Germinal center (tissue), 1 donor: Measurements from ENCODE around the gene BTN2A1.
A peak's percentile ranks its signal among the peaks of the same experiment; 100 is the strongest.

ENCODE experiments used
- DNase-seq: peaks from one replicate; pipeline ENCODE4 v3.0.0; 2012; ENCODE audit warnings: mixed read lengths, low spot score

The BTN2A1 gene

GRCh38 chr6:26468829-26469228 lies 11.1 kb downstream of the BTN2A1 start:
- no peak for DNase-seq

DNA sequence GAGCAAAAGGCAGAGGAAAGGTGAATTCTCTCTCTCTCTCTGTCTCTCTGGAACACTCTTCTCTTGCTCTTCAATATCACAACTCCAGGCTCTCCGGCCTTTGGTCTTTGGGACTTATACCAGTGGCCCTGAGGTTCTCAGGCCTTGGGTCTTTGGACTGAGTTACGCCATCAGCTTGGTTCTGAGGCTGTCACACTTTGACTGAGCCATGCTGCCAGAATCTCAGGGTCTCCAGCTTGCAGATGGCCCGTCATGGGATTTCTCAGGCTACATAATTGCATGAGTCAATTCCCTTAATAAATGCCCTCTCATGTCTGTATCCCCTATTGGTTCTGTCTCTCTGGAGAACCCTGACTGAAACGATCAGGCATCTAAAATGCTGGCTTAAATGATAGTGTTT lies 12.9 kb downstream of the BTN2A1 start:
- no peak for DNase-seq

GRCh38 chr6:26471970-26472369 lies 14.2 kb downstream of the BTN2A1 start:
- no peak for DNase-seq

- no peak for DNase-seq
These were observed 15.0 kb downstream of the BTN2A1 start for GRCh38 chr6:26472549-26473290.

- no peak for DNase-seq
These were observed 15.6 kb downstream of the BTN2A1 start for GRCh38 chr6:26473429-26473757.

GRCh38 chr6:26473758-26474438 lies 16.1 kb downstream of the BTN2A1 start:
- DNase-seq: peak; percentile 87

DNA sequence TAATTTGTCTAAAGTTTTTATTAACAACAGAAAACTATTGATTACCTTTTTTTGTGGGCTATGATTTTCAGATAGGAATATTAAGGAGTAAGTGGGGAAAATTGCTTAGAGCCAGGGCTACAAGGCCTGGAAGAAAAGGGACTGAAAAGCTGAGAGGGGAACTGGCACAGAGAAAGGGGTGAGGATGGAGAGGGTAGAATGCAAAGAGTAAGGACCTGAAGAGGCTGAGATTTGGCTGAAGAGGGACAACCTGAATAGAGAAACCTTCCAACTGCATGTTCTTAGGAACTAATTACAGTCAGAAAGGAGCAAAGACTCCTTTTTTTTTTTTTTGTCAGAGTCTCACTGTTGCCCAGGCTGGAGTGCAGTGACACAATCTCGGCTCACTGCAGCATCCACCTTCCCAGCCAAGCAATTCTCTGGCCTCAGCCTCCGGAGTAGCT lies 16.7 kb downstream of the BTN2A1 start:
- DNase-seq: no peak

GRCh38 chr6:26475823-26476729 lies 18.3 kb downstream of the BTN2A1 start:
- DNase-seq: no peak

DNA sequence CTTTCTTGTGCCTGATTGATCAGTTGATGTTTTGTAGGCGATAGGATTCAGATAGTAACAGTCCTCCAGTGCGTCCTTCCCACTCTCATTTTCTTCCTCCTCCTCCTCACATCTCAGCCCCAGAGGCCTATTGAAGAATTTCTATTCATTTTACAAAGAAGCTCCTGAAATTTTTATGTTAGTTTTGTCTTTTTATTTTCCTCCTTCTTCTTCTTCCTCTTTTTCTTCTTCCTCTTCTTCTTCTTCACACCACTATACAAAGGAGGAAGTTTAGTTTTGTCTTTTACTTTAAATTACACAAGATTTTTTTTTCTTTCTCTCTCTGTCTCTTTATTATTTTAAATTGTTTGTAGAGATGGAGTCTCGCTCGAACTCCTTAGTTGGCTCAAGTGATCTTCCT lies 19.1 kb downstream of the BTN2A1 start:
- no peak for DNase-seq

DNA sequence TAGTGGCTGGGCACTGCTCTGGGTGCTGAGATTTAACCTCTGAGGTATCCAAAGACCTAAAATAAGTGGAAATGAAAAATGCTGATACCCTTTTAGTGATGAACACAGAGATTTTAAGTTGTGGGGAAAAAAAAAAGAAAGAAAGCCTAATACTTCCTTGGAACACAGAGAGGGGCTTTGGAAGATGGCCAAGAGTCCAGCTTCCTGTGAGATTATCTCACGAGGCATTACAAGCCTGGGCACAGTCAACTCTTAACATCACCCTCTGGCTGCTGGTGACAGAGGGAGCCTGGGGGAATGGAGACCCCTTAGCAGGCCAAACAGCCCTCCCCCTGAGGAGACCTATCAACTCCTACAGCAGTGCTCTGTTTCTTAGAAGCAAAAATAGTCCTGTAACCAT lies 19.7 kb downstream of the BTN2A1 start:
- no peak for DNase-seq

DNA sequence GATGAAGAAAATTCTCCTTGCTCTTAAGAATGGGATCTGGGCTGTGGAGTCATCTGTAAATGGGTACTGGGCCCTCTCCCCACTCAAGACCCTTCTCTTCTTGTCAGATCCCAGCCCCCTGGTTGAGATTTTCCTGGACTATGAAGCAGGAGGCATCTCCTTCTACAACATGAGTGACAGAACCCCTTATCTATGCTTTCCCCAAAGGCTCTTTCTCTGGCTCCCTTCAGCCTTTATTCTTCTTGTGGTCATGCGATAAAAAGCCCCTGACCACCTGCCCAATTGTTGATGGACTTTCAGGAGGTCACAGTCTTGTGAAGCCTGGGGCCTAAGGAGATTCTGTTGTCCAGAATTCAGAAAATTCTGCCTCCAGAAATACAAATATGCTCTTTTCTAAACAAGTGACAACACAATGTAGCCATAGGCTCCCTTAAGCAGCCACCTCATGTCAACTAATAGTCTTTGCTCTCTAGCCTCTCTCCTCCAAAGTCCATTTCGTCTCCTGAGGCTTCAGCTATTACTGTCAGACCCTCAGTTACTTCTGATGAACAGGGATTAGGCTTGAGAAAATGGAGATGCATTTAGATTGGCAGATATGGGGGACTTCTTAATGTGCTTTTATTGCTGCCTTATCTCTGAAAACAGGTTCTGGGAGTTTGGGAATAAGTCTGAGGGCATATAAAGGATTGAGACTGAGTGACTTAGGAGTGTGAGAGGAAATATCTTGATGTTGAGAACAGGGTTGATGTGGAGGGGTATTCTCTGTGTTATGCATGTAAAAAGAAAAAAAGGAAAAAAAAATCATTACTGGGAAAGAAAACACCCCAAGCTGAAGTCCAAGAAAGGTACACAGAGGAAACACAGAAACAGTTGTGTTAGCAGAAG lies 20.6 kb downstream of the BTN2A1 start:
- no peak for DNase-seq

DNA sequence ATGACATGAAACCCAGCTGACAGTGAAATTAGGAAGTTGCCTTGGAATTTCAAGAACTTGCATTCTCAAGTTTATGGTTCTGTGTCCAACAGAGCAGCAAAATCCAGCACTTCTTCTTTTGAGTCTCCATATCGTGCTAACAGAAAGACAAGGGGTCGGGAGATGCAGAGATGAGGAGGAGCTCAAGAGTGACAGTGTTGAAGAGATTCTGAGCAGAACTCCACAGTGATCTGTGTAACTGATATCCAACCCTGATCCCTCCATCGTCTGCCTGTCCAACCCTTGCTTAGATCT lies 21.2 kb downstream of the BTN2A1 start:
- no peak for DNase-seq

DNA sequence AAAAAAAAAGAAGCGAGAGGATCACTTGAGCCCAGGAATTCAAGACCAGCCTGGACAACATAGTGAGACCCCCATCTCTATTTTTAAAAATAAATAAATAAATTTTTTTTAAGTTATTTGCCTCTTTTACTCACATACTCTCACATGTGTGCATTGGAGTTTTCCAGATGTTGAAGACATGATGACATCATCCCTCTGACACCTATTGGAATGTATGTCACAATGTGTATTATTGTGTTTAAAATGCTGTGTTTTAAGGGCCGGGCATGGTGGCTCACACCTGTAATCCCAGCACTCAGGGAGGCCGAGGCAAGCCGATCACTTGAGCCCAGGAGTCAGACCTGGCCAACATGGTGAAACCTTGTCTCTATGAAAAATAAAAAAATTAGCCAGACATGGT lies 24.6 kb downstream of the BTN2A1 start:
- DNase-seq: no peak

- DNase-seq: no peak
These were observed 26.0 kb downstream of the BTN2A1 start for GRCh38 chr6:26483727-26484126.

DNA sequence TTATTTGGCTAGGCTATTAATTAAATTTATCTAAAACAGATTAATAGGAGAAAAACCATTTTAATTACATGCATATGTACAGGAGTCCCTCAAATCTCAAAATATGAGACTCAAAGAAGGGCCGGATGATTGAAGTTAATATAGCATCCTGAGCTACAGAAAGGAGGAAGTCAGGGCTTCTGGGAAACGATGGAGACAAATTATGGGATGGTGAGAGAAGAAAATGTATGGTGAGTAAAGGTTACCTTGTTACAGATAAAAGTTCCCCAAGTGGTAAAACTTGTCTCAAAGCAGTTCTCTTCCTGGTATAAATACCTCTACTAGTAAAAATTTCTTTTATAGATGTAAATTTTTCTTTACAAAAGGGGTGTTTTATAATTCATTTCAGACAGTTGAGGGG lies 26.4 kb downstream of the BTN2A1 start:
- no peak for DNase-seq

- DNase-seq: no peak
These were observed 27.5 kb downstream of the BTN2A1 start for GRCh38 chr6:26485112-26485780.

GRCh38 chr6:26486358-26486757 lies 28.6 kb downstream of the BTN2A1 start:
- no peak for DNase-seq

DNA sequence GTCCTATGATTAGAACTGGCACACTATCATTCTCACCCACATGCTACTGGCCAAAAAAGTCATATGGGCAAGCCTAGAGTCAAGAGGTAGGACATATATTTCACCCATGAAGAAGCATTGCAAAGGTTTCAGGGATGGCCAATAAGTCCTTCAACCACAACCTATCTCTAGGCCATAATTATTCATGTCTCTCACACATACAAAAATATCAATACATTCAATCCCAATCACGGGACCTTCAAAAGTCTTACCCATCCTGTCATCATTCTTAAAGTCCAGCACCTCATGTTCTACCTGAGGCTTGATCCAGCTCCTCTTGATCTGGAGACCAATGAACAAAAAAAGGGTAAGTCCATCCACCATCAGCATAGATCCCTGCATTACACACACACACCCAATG lies 29.7 kb downstream of the BTN2A1 start:
- DNase-seq: no peak

DNA sequence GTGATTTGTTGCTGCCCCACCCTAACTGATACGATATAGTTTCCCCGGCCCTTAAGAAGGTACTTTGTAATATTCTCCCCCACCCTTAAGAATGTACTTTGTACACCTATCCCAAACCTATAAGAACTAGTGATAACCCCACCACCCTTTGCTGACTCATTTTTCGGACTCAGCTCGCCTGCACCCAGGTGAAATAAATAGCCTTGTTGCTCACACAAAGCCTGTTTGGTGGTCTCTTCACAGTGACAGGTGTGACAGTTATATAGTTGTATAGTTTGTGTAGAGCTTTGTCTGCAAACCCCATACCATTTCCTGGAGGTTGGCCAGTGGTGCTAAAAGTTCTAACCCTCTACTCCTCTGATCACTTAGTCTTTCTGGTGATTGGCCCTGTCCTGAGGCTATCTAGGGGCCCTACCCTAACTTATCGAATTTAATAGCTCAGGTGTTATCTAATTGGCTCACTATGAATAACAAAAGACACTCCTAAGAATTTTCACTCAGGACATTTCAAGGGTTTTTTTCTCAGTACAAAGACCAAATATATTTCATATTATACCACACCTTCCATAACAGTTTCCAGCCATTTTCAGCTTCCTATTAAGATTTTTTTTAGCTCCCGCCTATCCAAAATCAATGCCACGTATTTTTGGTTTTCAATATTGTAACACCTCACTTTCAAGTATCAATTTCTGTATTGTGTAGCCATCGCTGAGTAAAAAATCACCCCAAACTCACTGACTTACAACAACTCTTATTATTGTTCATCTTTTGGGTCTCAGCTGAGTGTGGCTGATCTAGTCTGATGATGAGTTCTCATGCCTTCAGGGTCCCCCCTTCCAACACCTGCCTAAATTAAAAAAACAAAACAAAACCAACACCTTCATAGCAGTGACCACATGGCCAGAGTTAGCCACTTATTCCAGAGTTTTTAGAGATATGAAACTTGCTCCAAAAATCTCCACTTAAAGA lies 32.5 kb downstream of the BTN2A1 start:
- DNase-seq: no peak

DNA sequence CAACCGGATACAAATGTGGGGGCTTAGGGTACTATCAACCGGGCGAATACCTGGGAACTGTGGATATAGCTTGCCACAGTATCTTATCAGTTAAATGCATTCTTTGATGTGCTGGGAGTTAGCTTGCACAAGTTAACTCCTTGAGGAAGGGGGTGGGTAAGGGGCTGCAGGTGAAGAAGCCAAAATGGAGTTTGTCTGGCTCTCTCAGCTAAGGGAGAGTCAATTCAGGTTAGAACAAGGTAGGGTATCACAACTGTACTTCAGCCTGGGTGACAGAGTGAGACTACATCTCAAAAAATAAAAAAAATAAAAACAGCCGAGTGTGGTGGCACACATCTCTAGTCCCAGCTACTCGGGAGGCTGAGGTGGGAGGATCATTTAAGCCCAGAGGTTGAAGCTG lies 33.8 kb downstream of the BTN2A1 start:
- no peak for DNase-seq
